PC-9 (cell line): ENCODE results near the gene FAM47C.
"Not testable (repeated sequence)": the region's sequence is repeated elsewhere in the genome, so short reads cannot be mapped to it uniquely, and the experiment has no call there.

Source experiments
- CTCF ChIP-seq: fragments of 200-600 bp; sonication (generic); conservative IDR thresholded peaks from 2 replicates; pipeline ENCODE4 v1.6.1; 2017; ENCODE audit warnings: mixed run types, antibody characterized with exemption, mild to moderate bottlenecking, moderate library complexity
- EZH2 ChIP-seq: fragments of 200-600 bp; sonication (generic); IDR thresholded peaks from 2 replicates; pipeline ENCODE4 v1.8.0; 2017; ENCODE audit warnings: antibody characterized with exemption, low read depth

GRCh38 chrX:37034260-37034659 is 26.1 kb downstream of the FAM47C start:
- TF ChIP-seq CTCF, EZH2: not testable (repeated sequence)
